Upper lobe of left lung (tissue), 6 donors: Measurements from ENCODE around the gene SPOP. TPM values are rescaled to one million over a fixed set of nuclear protein-coding genes. Genes with fewer than 3 reads are reported as not detected.
A peak's percentile ranks its signal among the peaks of the same experiment; 100 is the strongest.

ENCODE experiments used
- ATAC-seq, 2 donors: fragments of 200-7000 bp; cut with Tn5 transposase; one replicate each; pipeline ENCODE4 v1.9.1; 2022; ENCODE audit warnings: mild to moderate bottlenecking in 2 of 2, moderate library complexity in 2 of 2; ENCODE audit not compliant: low FRiP score in 2 of 2
- DNase-seq, 2 donors: peaks; one replicate each; pipeline ENCODE4 v3.0.0-alpha.2; 2019 to 2020
- H3K27ac ChIP-seq, 4 donors: fragments of 200-600 bp; sonication (generic); one replicate each; pipeline ENCODE4 v1.5.1; 2016 to 2019
- H3K27me3 ChIP-seq, 4 donors: fragments of 200-600 bp; sonication (generic); one replicate each; pipeline ENCODE4 v1.5.1; 2017 to 2019
- H3K36me3 ChIP-seq, 4 donors: fragments of 200-600 bp; sonication (generic); one replicate each; pipeline ENCODE4 v1.5.1; 2016 to 2019
- H3K4me1 ChIP-seq, 4 donors: fragments of 200-600 bp; sonication (generic); one replicate each; pipeline ENCODE4 v1.5.1; 2018 to 2019
- H3K4me3 ChIP-seq, 4 donors: fragments of 200-600 bp; sonication (generic); one replicate each; pipeline ENCODE4 v1.5.1; 2017 to 2019; ENCODE audit warnings: mild to moderate bottlenecking in 2 of 4, moderate library complexity in 1 of 4
- H3K9me3 ChIP-seq, 4 donors: fragments of 200-600 bp; sonication (generic); one replicate each; pipeline ENCODE4 v1.5.1; 2018 to 2019
- CTCF ChIP-seq, 6 experiments: fragments of 450-650 bp in 4 of 6; fragments of 200-600 bp in 2 of 6; sonication (generic) in 2 of 6; IDR thresholded peaks; one replicate each; pipeline ENCODE4 v1.5.1; 2016 to 2019; ENCODE audit warnings: antibody characterized with exemption in 6 of 6
- EP300 ChIP-seq, 4 donors: sonication (generic); formaldehyde crosslinking; IDR thresholded peaks; one replicate each; pipeline ENCODE4 v1.5.1; 2017; ENCODE audit warnings: antibody characterized with exemption in 4 of 4, control low read depth in 2 of 4
- POLR2A ChIP-seq, 4 donors: fragments of 450-650 bp; IDR thresholded peaks; one replicate each; pipeline ENCODE4 v1.5.1; 2016 to 2017; ENCODE audit warnings: antibody characterized with exemption in 4 of 4, mild to moderate bottlenecking in 2 of 4
- POLR2AphosphoS5 ChIP-seq, 2 donors: sonication (generic); formaldehyde crosslinking; IDR thresholded peaks; one replicate each; pipeline ENCODE4 v1.5.1; 2017; ENCODE audit warnings: antibody characterized with exemption in 2 of 2
- WGBS, 2 donors: methylation state at CpG; one replicate each; pipeline ENCODE4 v1.1.5; 2017 to 2018; 5-methylcytosine and 5-hydroxymethylcytosine counted together
- total RNA-seq, 6 donors: library from RNA; depleted of rRNA in 4 of 6; stranded (reverse); fragments of >200 nt in 4 of 6; gene quantifications; one replicate each; pipeline versions ENCODE4 v1.1.0 to v1.2.1, GENCODE V29; 2016 to 2021
- donor health status: DM: no; HTN: no; CAD: no; lungs with moderate emphysema.
- donor health status: DM: no; HTN: yes; CAD: no; lungs with severe emphysema.

The SPOP gene
- total RNA-seq, 6 donors from 2014 or later, result 56.6 to 99.2 (median 80.4) TPM

- Histone ChIP-seq H3K27me3 (no peaks in the 10 kb centered on the region), H3K27ac (no peak overlapping the region), H3K4me3 (no peak overlapping the region), H3K9me3 (no peaks in the 10 kb centered on the region), H3K4me1 (no peaks in the 10 kb centered on the region), H3K36me3 (peaks cover 0 to 18% (median 3%) of the 10 kb centered on the region in 4 donors)
- no peak for TF ChIP-seq POLR2A (IDR thresholded peaks at IDR 0.05)
- TF ChIP-seq EP300 (IDR thresholded peaks at IDR 0.05), result no peak
- TF ChIP-seq POLR2AphosphoS5 (IDR thresholded peaks at IDR 0.05), result no peak
- no peak for TF ChIP-seq CTCF (IDR thresholded peaks at IDR 0.05)
- WGBS, 2 donors, result 79 to 96% methylated on average over 7 of the region's 8 CpGs
- ATAC-seq (no peak), DNase-seq (no peak)
Observed at GRCh38 chr17:49588726-49589576, 88.9 kb downstream of the SPOP start.

DNA sequence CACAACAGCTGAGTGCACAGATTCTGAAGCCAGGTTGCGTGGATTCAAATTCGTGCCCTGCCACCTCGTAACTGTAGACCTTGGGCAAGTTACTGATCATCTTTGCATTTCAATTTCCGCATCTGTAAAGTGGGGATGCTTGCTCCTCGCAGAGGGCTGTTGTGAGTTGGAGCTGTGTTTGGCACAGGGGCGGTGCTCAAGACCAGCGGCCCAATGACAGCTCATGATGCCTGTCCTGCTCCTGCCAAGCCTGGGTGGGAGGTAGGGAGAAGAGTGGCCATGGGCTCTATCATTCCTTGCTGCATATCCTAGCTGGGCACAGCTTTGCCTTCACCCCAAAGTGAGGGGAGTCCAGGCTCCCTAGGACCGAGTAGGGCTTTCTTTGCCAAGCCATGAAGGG, 89.6 kb downstream of the SPOP start:
- H3K4me1 ChIP-seq, result no peaks in the 10 kb centered on the region
- no peaks in the 10 kb centered on the region for H3K9me3 ChIP-seq
- TF ChIP-seq CTCF (IDR thresholded peaks at IDR 0.05), result no peak
- no peak for TF ChIP-seq EP300 (IDR thresholded peaks at IDR 0.05)
- no peak for TF ChIP-seq POLR2AphosphoS5 (IDR thresholded peaks at IDR 0.05)
- TF ChIP-seq POLR2A (IDR thresholded peaks at IDR 0.05), result no peak
- peaks cover 0 to 12% (median 3%) of the 10 kb centered on the region in 4 donors for H3K36me3 ChIP-seq
- no peak overlapping the region for H3K27ac ChIP-seq
- no peak for ATAC-seq
- WGBS, 2 donors, result 93 to 94% methylated on average over 8 of the region's 8 CpGs
- no peak overlapping the region for H3K4me3 ChIP-seq
- H3K27me3 ChIP-seq, result no peaks in the 10 kb centered on the region
- DNase-seq, result no peak

DNA sequence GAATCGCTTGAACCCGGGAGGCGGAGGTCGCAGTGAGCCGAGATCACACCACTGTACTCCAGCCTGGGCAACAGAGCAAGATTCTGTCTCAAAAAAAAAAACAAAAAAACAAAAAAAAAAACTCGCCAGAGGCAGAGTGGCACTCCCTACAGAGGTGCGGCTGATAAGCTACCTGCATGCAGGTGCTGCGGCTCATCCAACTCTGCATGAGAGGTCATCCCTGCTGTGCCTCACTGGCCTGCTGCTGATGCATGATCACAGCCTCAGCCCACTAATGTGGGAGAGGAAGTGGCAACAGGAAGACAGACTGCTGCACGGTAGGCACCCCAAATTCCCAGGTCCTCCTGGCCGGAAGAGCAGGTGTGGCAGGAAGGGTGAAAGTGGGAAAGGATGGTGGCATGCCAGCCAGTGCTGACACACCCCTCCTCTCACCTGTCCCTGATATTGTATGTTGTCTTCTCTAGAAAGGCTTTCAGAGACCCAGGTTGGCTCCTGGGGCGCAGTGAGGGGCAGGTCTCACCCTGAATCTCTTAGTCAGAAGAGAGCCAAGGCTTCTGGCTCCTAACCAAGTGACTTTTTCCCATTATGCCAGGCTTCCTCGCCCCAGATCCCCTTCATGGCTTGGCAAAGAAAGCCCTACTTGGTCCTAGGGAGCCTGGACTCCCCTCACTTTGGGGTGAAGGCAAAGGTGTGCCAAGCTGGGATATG, 90.4 kb downstream of the SPOP start:
- Histone ChIP-seq H3K4me1 (no peaks in the 10 kb centered on the region), H3K27ac (no peak overlapping the region), H3K9me3 (no peaks in the 10 kb centered on the region), H3K4me3 (no peak overlapping the region), H3K36me3 (peaks cover 0 to 4% (median 0%) of the 10 kb centered on the region in 4 donors), H3K27me3 (no peaks in the 10 kb centered on the region)
- DNase-seq, result no peak
- ATAC-seq, result no peak
- TF ChIP-seq POLR2A (IDR thresholded peaks at IDR 0.05) (no peak), POLR2AphosphoS5 (IDR thresholded peaks at IDR 0.05) (no peak), EP300 (IDR thresholded peaks at IDR 0.05) (no peak), CTCF (IDR thresholded peaks at IDR 0.05) (no peak)
- WGBS, 2 donors, result 88 to 91% methylated on average over 12 of the region's 12 CpGs

GRCh38 chr17:49585422-49586027, 92.4 kb downstream of the SPOP start:
- Histone ChIP-seq H3K9me3 (no peaks in the 10 kb centered on the region), H3K4me3 (no peak overlapping the region), H3K27me3 (no peaks in the 10 kb centered on the region), H3K4me1 (no peaks in the 10 kb centered on the region), H3K36me3 (no peaks in the 10 kb centered on the region), H3K27ac (no peak overlapping the region)
- ATAC-seq (peak in 1 of 2 donors; percentile 19), DNase-seq (no peak)
- TF ChIP-seq POLR2AphosphoS5 (IDR thresholded peaks at IDR 0.05), result no peak
- peak in 1 of 6 experiments; percentile 14 for TF ChIP-seq CTCF (IDR thresholded peaks at IDR 0.05)
- 55 to 74% methylated on average over 3 of the region's 3 CpGs for WGBS, 2 donors
